T follicular helper cell (primary cell): ENCODE measurements around the gene SOX11.

Source experiments
- DNase-seq: peaks from one replicate; pipeline ENCODE4 v3.0.0-alpha.2; 2020; ENCODE audit warnings: low read depth

The SOX11 gene

DNA sequence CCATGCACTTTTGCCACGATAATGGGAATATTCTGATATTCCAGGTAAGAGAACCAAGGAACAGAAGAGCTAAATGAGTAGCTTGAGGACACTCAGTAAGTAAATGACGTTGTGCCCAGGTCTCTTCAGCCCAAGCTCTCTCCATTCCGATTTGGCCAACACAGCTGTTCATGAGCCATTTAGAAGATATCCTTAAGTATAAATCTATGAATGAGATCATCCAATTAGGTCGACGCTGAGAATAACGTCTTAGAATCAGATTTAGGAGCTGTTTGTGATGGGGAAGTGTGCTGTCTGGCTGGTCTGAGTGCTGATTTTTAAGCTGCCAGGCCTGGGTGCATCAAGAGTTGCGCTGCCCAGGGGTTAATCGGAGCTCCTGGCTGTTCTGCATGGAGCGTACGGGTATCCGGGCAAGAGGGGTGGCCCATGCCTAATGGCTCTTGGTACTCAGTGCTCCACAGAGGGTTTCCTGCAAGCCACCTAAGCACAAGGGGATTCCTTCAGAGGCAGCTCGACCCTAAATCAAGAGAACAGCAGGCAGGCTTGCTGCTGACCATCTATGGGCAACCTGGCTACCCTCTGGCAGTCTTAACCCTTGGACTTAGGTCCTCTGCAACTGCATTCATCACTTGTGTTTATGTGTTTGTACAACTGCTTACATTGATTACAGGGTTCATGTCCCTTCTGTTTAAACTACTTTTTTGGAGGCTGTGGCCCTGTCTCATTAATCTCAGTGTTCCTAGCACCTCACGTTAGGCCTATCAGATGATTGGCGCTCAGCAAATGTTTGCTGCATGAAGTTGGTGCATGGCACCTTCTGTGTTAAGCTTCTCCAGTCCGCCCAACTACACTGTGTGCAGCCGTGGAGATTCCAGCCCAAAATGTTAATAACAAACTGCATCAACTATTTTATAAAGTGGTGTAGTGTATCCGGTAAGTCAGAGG is 31.9 kb downstream of the SOX11 start:
- no peak for DNase-seq

- DNase-seq: no peak
These were observed 32.9 kb downstream of the SOX11 start for GRCh38 chr2:5725072-5725471.

- no peak for DNase-seq
These were observed 33.7 kb downstream of the SOX11 start for GRCh38 chr2:5725794-5726463.

GRCh38 chr2:5727235-5727634 is 35.1 kb downstream of the SOX11 start:
- no peak for DNase-seq

GRCh38 chr2:5729416-5729815 is 37.2 kb downstream of the SOX11 start:
- no peak for DNase-seq

DNA sequence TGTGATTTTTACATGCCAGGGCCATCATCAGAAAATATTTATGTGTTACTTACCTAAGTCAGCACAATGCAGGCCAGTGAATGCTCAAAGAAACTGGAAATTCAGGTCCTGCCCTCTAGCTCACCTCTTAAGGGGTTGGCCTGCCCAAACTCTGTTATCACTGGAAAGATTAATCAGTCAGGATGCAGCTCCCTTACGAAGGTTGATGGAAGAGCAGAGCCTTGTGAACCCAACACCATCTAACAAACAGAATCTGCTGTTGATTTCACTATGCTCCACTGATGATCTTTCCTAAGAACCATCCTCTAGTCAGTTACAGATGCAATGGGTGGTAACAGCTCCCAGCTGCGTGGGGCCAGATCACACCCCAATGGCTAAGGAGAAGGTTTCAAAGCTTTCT is 38.2 kb downstream of the SOX11 start:
- DNase-seq: no peak

GRCh38 chr2:5734859-5735520 is 42.8 kb downstream of the SOX11 start:
- no peak for DNase-seq

GRCh38 chr2:5735521-5735861 is 43.3 kb downstream of the SOX11 start:
- no peak for DNase-seq

GRCh38 chr2:5736050-5736449 is 43.9 kb downstream of the SOX11 start:
- no peak for DNase-seq

- no peak for DNase-seq
These were observed 44.7 kb downstream of the SOX11 start for GRCh38 chr2:5736886-5737285.

- no peak for DNase-seq
These were observed 47.9 kb downstream of the SOX11 start for GRCh38 chr2:5740053-5740452.

- DNase-seq: no peak
These were observed 48.6 kb downstream of the SOX11 start for GRCh38 chr2:5740817-5741216.

GRCh38 chr2:5741242-5741641 is 49.1 kb downstream of the SOX11 start:
- no peak for DNase-seq

- DNase-seq: no peak
These were observed 49.9 kb downstream of the SOX11 start for GRCh38 chr2:5742126-5742525.

DNA sequence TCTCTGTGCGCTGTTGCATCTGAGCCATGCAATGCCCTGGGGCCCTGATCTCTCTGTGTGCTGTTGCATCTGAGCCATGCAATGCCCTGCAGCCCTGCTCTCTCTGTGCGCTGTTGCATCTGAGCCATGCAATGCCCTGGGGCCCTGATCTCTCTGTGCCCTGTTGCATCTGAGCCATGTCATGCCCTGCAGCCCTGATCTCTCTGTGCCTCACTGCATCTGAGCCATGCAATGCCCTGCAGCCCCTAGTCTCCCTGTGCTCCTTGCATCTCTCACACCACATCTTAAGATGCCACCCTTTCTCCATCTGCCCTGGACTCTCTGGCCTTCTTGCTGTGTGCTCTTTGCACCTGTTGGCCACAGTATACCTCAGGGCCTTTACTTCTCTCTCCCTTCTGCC is 56.2 kb downstream of the SOX11 start:
- no peak for DNase-seq

DNA sequence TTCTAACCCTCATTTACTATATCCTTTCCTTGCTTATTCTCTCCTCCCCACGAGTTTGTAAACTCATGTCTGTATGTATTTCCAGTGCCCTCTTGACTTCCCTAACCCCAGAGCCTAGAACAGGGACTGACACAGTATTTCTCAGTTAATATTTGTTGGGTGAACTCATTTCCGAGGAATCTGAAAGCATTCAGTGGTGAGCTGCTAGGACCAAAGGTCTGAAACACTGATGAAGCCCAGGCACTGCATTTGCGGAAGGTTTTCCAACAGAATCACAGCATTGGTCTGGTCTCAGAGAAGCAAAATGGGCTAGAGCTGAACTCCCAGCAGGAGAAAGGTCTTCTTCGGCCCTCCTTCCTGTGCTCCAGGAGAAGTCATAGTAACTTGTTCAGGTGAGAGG is 56.8 kb downstream of the SOX11 start:
- no peak for DNase-seq

GRCh38 chr2:5749347-5749746 is 57.2 kb downstream of the SOX11 start:
- no peak for DNase-seq
